Transverse colon (tissue), 3 donors: ENCODE results near the gene CYP2E1.

Source experiments
- CTCF ChIP-seq, 5 experiments: fragments of 200-600 bp in 3 of 5; fragments of 450-650 bp in 2 of 5; sonication (generic) in 3 of 5; IDR thresholded peaks; 1 replicate in 2 of 5; 2 replicates in 3 of 5; pipeline ENCODE4 v1.5.1; 2016 to 2017; ENCODE audit warnings: antibody characterized with exemption in 5 of 5, inconsistent platforms in 3 of 5, mild to moderate bottlenecking in 2 of 5, moderate library complexity in 1 of 5
- POLR2A ChIP-seq: fragments of 450-650 bp; IDR thresholded peaks from one replicate; pipeline ENCODE4 v1.6.1; 2016; ENCODE audit warnings: antibody characterized with exemption, mild to moderate bottlenecking, moderate library complexity

DNA sequence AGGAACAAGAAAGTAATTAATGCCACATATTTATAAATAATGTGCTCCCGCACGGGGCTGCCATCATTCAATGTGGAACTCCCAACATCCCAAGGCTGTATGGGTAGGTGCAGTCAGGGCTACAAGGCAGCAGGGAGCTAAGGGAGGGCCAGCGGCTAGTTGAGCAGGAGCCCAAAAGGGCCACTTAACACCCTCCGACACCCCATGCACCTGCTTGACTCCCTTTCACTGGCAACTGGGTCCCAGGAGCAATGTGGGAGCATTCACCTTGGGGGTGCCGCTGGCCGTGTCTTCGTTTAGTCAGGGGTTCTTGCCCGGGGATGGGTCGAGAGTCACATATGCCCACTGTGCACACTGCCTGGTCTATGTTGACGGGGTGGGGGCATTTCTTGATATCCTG is 45.5 kb upstream of the CYP2E1 start:
- TF ChIP-seq CTCF (IDR thresholded peaks at IDR 0.05) (no peak), POLR2A (no peak)
